Right lobe of liver (tissue), 4 donors: ENCODE data around the gene MAP3K2.

ENCODE experiments used
- CTCF ChIP-seq, 4 donors: fragments of 200-600 bp in 3 of 4; fragments of 450-650 bp in 1 of 4; IDR thresholded peaks; one replicate each; pipeline versions ENCODE4 v1.5.1 to v1.8.0; 2016 to 2022; ENCODE audit warnings: antibody characterized with exemption in 4 of 4, mild to moderate bottlenecking in 2 of 4
- POLR2A ChIP-seq: fragments of 450-650 bp; IDR thresholded peaks from one replicate; pipeline ENCODE4 v1.6.1; 2017; ENCODE audit warnings: antibody characterized with exemption, mild to moderate bottlenecking
- donor health status: DM: no; HTN: no; CAD: no.
- donor health status: DM: no; HTN: no; CAD: no.
- donor health status: DM: no; HTN: yes; CAD: no.

DNA sequence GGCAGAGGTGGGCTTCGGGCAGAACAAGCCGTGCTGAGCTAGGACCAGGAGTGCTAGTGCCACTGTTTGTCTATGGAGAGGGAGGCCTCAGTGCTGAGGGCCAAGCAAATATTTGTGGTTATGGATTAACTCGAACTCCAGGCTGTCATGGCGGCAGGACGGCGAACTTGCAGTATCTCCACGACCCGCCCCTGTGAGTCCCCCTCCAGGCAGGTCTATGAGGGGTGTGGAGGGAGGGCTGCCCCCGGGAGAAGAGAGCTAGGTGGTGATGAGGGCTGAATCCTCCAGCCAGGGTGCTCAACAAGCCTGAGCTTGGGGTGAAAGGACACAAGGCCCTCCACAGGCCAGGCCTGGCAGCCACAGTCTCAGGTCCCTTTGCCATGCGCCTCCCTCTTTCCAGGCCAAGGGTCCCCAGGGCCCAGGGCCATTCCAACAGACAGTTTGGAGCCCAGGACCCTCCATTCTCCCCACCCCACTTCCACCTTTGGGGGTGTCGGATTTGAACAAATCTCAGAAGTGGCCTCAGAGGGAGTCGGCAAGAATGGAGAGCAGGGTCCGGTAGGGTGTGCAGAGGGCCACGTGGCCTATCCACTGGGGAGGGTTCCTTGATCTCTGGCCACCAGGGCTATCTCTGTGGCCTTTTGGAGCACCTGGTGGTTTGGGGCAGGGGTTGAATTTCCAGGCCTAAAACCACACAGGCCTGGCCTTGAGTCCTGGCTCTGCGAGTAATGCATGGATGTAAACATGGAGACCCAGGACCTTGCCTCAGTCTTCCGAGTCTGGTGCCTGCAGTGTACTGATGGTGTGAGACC is 30.7 kb upstream of the MAP3K2 start, which contains the start of gene PROC:
- TF ChIP-seq CTCF (IDR thresholded peaks at IDR 0.05) (peak in 3 of 4 donors; percentile 11 to 15 (median 14)), POLR2A (peak; percentile 62)
